GM12878 (cell line): Measurements from ENCODE around the gene SSBP3. TPM values are rescaled to one million over a fixed set of nuclear protein-coding genes. Genes with fewer than 3 reads are reported as not detected.

Experiments used
- ATAC-seq: fragments of 200-7000 bp; cut with Tn5 transposase; 3 replicates; pipeline ENCODE4 v1.9.1; 2020; ENCODE audit warnings: mild to moderate bottlenecking, moderate library complexity
- BruUV-seq: library from RNA; stranded (reverse); fragments of 400-500 nt; replicated peaks from 2 replicates; lab custom pipeline; 2021; lab: Mats Ljungman, UMichigan
- CTCF ChIA-PET: fragments of 300-600 bp; sonication (Branson Sonifier 250); formaldehyde crosslinking; extraction: SDS; loops from one replicate; lab custom pipeline; 2021; ENCODE audit warnings: inconsistent platforms; lab: Yijun Ruan, JAX
- POLR2A ChIA-PET: fragments of 350-600 bp; formaldehyde crosslinking; extraction: SDS; loops from one replicate; lab custom pipeline; 2021; ENCODE audit warnings: inconsistent platforms; lab: Charles Lee
- RAD21 ChIA-PET: fragments of 300-600 bp; sonication (Branson Sonifier 250); formaldehyde crosslinking; loops from one replicate; lab custom pipeline; 2023; ENCODE audit warnings: antibody characterized with exemption; ENCODE audit not compliant: unreplicated experiment; lab: Charles Lee
- SMC1A ChIA-PET: fragments of 300-600 bp; sonication (Branson Sonifier 250); formaldehyde crosslinking; loops from one replicate; lab custom pipeline; 2023; ENCODE audit not compliant: unreplicated experiment, uncharacterized antibody; lab: Charles Lee
- DNase-seq: peaks from one replicate; pipeline ENCODE4 v3.0.0-alpha.2; 2011; ENCODE audit warnings: low read depth, low spot score
- FAIRE-seq: peaks from 3 replicates; lab custom pipeline; 2011; peaks lifted over from hg19 to GRCh38; lab: Jason Lieb, UNC
- H2AFZ ChIP-seq: 2 replicates; pipeline ENCODE4 v1.6.0; 2011; ENCODE audit warnings: low read depth, low read length, control low read depth; ENCODE audit not compliant: control insufficient read depth
- H3K27ac ChIP-seq: 2 replicates; pipeline ENCODE4 v1.5.1; 2011; ENCODE audit warnings: control low read depth; ENCODE audit not compliant: control insufficient read depth, insufficient read depth
- H3K27me3 ChIP-seq, 2 experiments: replicated peaks in 1 of 2; 2 replicates each; pipeline versions ENCODE4 v1.6.0 to v1.6.1; 2011; ENCODE audit warnings: low read length in 1 of 2; ENCODE audit not compliant: control insufficient read depth in 2 of 2, insufficient read depth in 2 of 2
- H3K36me3 ChIP-seq, 2 experiments: 2 replicates each; pipeline ENCODE4 v1.5.1; 2011; ENCODE audit warnings: low read length in 1 of 2; ENCODE audit not compliant: control insufficient read depth in 2 of 2, insufficient read depth in 2 of 2
- H3K4me1 ChIP-seq: 2 replicates; pipeline ENCODE4 v1.6.1; 2011; ENCODE audit warnings: mild to moderate bottlenecking, low read length, moderate library complexity, mixed read lengths; ENCODE audit not compliant: control insufficient read depth, insufficient read depth
- H3K4me2 ChIP-seq: 2 replicates; pipeline ENCODE4 v1.6.0; 2011; ENCODE audit warnings: control low read depth; ENCODE audit not compliant: control insufficient read depth, insufficient read depth
- H3K4me3 ChIP-seq: fragments of 200-600 bp; sonication (generic); 2 replicates; pipeline ENCODE4 v1.5.1; 2016
- H3K79me2 ChIP-seq: 2 replicates; pipeline ENCODE4 v1.6.0; 2011; ENCODE audit warnings: low read length; ENCODE audit not compliant: control insufficient read depth, insufficient read depth
- H3K9ac ChIP-seq: 2 replicates; pipeline ENCODE4 v1.8.0; 2011; ENCODE audit warnings: low read length, control low read depth, mixed read lengths; ENCODE audit not compliant: control insufficient read depth, insufficient read depth
- H3K9me3 ChIP-seq: replicated peaks from 3 replicates; pipeline ENCODE4 v1.5.1; 2011; ENCODE audit warnings: mild to moderate bottlenecking, low read length; ENCODE audit not compliant: control insufficient read depth, insufficient read depth
- H4K20me1 ChIP-seq: 2 replicates; pipeline ENCODE4 v1.6.0; 2011; ENCODE audit not compliant: control insufficient read depth, insufficient read depth
- CBX3 ChIP-seq: fragments of 200-600 bp; sonication (generic); IDR thresholded peaks from 2 replicates; pipeline ENCODE4 v1.6.1; 2016; ENCODE audit warnings: low read depth, borderline replicate concordance
- E2F4 ChIP-seq: IDR thresholded peaks from 2 replicates; pipeline ENCODE4 v1.6.1; 2012; ENCODE audit warnings: low read depth, low read length, improper control_type of control experiment
- EGR1 ChIP-seq, 2 experiments: IDR thresholded peaks; 1 replicate in 1 of 2; 2 replicates in 1 of 2; pipeline ENCODE4 v1.6.1; 2011 to 2012; ENCODE audit warnings: low read depth in 2 of 2, low read length in 2 of 2, borderline replicate concordance in 1 of 2, mild to moderate bottlenecking in 1 of 2, moderate library complexity in 1 of 2
- FOS ChIP-seq: IDR thresholded peaks from 3 replicates; pipeline ENCODE4 v1.6.1; 2011; ENCODE audit warnings: borderline replicate concordance; ENCODE audit not compliant: insufficient read length; ENCODE audit errors: extremely low read depth
- FOXM1 ChIP-seq: IDR thresholded peaks from 2 replicates; pipeline ENCODE4 v1.6.1; 2012; ENCODE audit warnings: low read depth, mild to moderate bottlenecking, inconsistent platforms, low read length, moderate library complexity
- HCFC1 ChIP-seq: fragments of 150-350 bp; IDR thresholded peaks from 2 replicates; pipeline ENCODE4 v1.6.1; 2014; ENCODE audit warnings: low read length
- MEF2A ChIP-seq: IDR thresholded peaks from 2 replicates; pipeline ENCODE4 v1.6.1; 2011; ENCODE audit warnings: low read depth, mild to moderate bottlenecking, low read length, moderate library complexity; ENCODE audit not compliant: insufficient read depth
- MTA2 ChIP-seq: fragments of 450-650 bp; IDR thresholded peaks from 2 replicates; pipeline ENCODE4 v1.6.1; 2016; ENCODE audit warnings: low read depth, mild to moderate bottlenecking, moderate library complexity
- PAX8 ChIP-seq: fragments of 450-650 bp; IDR thresholded peaks from 2 replicates; pipeline ENCODE4 v1.6.1; 2017; ENCODE audit warnings: mild to moderate bottlenecking, moderate library complexity
- POU2F2 ChIP-seq: IDR thresholded peaks from 3 replicates; pipeline ENCODE4 v1.6.1; 2011; ENCODE audit warnings: low read depth, mild to moderate bottlenecking, low read length, borderline replicate concordance
- RFX5 ChIP-seq: IDR thresholded peaks from 2 replicates; pipeline ENCODE4 v1.6.1; 2011; ENCODE audit warnings: low read depth, low read length, improper control_type of control experiment
- SMAD1 ChIP-seq: fragments of 450-650 bp; IDR thresholded peaks from 2 replicates; pipeline ENCODE4 v1.6.1; 2018; ENCODE audit warnings: mild to moderate bottlenecking, low read depth; ENCODE audit not compliant: partially characterized antibody
- SMAD5 ChIP-seq: IDR thresholded peaks from 2 replicates; pipeline ENCODE4 v1.6.1; 2016; ENCODE audit warnings: antibody characterized with exemption, low read depth
- SMARCA5 ChIP-seq: fragments of 450-650 bp; IDR thresholded peaks from 2 replicates; pipeline ENCODE4 v1.6.1; 2017; ENCODE audit warnings: mild to moderate bottlenecking
- SPI1 ChIP-seq: IDR thresholded peaks from 2 replicates; pipeline ENCODE4 v1.6.1; 2011; ENCODE audit warnings: low read depth, mild to moderate bottlenecking, low read length, moderate library complexity, borderline replicate concordance; ENCODE audit not compliant: insufficient read depth
- STAT1 ChIP-seq: fragments of 450-650 bp; conservative IDR thresholded peaks from 2 replicates; pipeline ENCODE4 v1.6.1; 2014; ENCODE audit warnings: antibody characterized with exemption, mild to moderate bottlenecking
- TBL1XR1 ChIP-seq: IDR thresholded peaks from 2 replicates; pipeline ENCODE4 v1.6.1; 2012; ENCODE audit warnings: low read depth, low read length, improper control_type of control experiment
- WGBS: methylation state at CpG from one replicate; pipeline ENCODE4 v1.1.6; 2016; ENCODE audit warnings: low lambda C conversion rate; ENCODE audit not compliant: insufficient replicate concordance, insufficient coverage; ENCODE audit errors: missing lambda C conversion rate; 5-methylcytosine and 5-hydroxymethylcytosine counted together
- in situ Hi-C: fragments of 300-500 bp; cut with MboI; formaldehyde crosslinking; loops from 9 replicates; pipeline ENCODE4 v1.14.3; 2018; ENCODE audit warnings: mixed read lengths
- intact Hi-C: fragments of 100-400 bp; cut with micrococcal nuclease; formaldehyde crosslinking; loops from one replicate; pipeline ENCODE4 v1.14.2; 2022; ENCODE audit not compliant: unreplicated experiment
- polyA plus RNA-seq, 11 experiments: library from polyadenylated mRNA; depleted of rRNA in 4 of 11; unstranded in 6 of 11; stranded (reverse) in 5 of 11; fragments of >200 nt; fragmentation: Nextera tagmentation in 4 of 11; fragmentation: Illumina TruSeq in 1 of 11; extraction: Ambion mirVana in 4 of 11; extraction: Trizol in 1 of 11; gene quantifications; 1 replicate in 1 of 11; 2 replicates in 10 of 11; pipeline versions ENCODE4 v1.2.1 to v1.2.3, GENCODE V29; 2011 to 2016; ENCODE audit warnings: inconsistent platforms in 2 of 11, missing spikeins in 2 of 11, low read depth in 1 of 11
- total RNA-seq, 4 experiments: library from RNA; depleted of rRNA in 3 of 4; stranded (reverse); fragments of >200 nt in 3 of 4; fragmentation: Illumina TruSeq in 1 of 4; extraction: Trizol in 1 of 4; gene quantifications; 2 replicates each; pipeline versions ENCODE4 v1.2.1 to v1.2.3, GENCODE V29; 2013 to 2021

The SSBP3 gene
- total and polyA plus RNA-seq, 10 of the 15 experiments (the other 5 are each of a cell fraction or from before 2014, with no cell fraction given): 4.1 to 51.7 (median 17.1) TPM

GRCh38 chr1:54376430-54377039 is 29.7 kb downstream of the SSBP3 start (continued):
- no peak for TF ChIP-seq FOS
- peak; percentile 93; the same call in 2 of the 3 replicates for TF ChIP-seq POU2F2
- no peak for TF ChIP-seq SPI1
- TF ChIP-seq FOXM1: peak; percentile 76
- TF ChIP-seq CBX3: no peak
- no peak for TF ChIP-seq STAT1
- peak; percentile 68 for TF ChIP-seq MTA2

DNA sequence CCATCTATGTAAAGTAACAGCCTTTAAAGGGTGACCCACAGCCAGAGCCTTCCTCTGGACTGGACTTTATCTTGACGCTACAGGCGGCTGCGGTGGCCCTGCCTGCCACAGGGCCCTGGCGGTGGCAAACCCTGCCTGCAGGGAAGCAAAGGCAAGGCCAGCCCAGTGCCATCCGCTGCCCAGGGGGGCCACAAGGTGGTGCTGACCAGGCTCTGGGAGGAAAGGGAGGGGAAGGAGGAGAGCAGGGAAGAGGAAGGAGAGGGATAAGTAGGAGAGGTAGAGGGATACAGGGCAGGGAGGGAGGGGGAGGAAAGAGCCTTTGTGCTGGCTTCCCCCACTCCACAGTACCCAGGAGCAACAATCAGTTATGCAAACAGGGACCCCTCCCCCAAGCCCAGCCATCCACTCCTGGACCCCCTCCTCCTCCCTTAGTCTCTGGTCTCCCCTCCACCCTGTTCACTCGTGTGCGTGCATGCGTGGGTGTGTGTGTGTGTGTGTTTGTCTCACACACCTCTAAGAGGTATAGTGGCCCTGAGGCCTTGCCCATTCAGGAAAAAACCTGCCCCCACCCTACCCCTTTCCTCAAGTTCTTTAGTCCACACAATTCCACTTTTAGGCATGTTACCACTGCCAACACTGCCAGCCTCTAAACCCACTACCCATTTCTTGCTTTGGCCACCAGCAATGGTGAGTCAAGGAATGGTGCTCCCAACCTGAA is 30.3 kb downstream of the SSBP3 start:
- CTCF ChIA-PET: no interaction called here
- no peaks in the 10 kb centered on the region for H3K27me3 ChIP-seq
- SMC1A ChIA-PET: interaction anchor here (0.9 to 3.1 kb wide), 7 partner anchors 10 to 31 kb away, joined by 3 to 15 read pairs (median 3); partner anchors contain the start of gene SSBP3
- peak overlapping the region; percentile 93 for H3K27ac ChIP-seq
- no TSS peak for BruUV-seq
- H3K4me1 ChIP-seq: peaks cover 83% of the 10 kb centered on the region
- in situ Hi-C loops (no loop called here), intact Hi-C loops (loop anchor here (1.0 to 2.0 kb wide), 2 partner anchors 20 to 29 kb away; no protein-coding TSS in a partner anchor)
- RAD21 ChIA-PET: interaction anchor here (0.9 to 4.6 kb wide), 8 partner anchors 13 to 113 kb away, joined by 3 to 25 read pairs (median 4); partner anchors contain the start of gene SSBP3
- FAIRE-seq (no peak), ATAC-seq (peak; percentile 1; the same call in 1 of the 3 replicates), DNase-seq (no peak)
- peak overlapping the region; percentile 62; the same call in 1 of the 2 replicates for H3K9ac ChIP-seq
- POLR2A ChIA-PET: interaction anchor here (1.1 to 1.6 kb wide), 2 partner anchors 8 to 30 kb away, joined by 3 to 4 read pairs; no protein-coding TSS in a partner anchor
- H3K36me3 ChIP-seq: peaks cover 0 to 4% of the 10 kb centered on the region in 2 experiments; a peak in 2 of 4 replicates
- H4K20me1 ChIP-seq: no peaks in the 10 kb centered on the region
- peak overlapping the region; percentile 58; the same call in 1 of the 2 replicates for H3K4me3 ChIP-seq
- peaks cover 66% of the 10 kb centered on the region for H3K79me2 ChIP-seq
- no peaks in the 10 kb centered on the region for H3K9me3 ChIP-seq
- peak overlapping the region; percentile 32 for H3K4me2 ChIP-seq
- peak overlapping the region; percentile 6; the same call in 1 of the 2 replicates for H2AFZ ChIP-seq
- WGBS: 71% methylated on average over 7 of the region's 8 CpGs
- TF ChIP-seq HCFC1: no peak
- TF ChIP-seq SMARCA5: peak; percentile 71; the same call in 1 of the 2 replicates
- TF ChIP-seq EGR1 (IDR thresholded peaks at IDR 0.05; ENCODE audit: borderline replicate concordance in 1 of 2, low read depth in 2 of 2, low read length in 2 of 2): peak in 1 of 2 experiments; percentile 78; a peak in 2 of 3 replicates
- no peak for TF ChIP-seq SMAD5
- TF ChIP-seq TBL1XR1: no peak
- TF ChIP-seq MEF2A: no peak
- no peak for TF ChIP-seq SMAD1
- TF ChIP-seq RFX5: no peak
- TF ChIP-seq PAX8: no peak
- no peak for TF ChIP-seq E2F4
